Memory B cell (primary cell): Measurements from ENCODE around the gene TINAGL1.

Experiments
- ATAC-seq: fragments of 150-1000 bp; cut with Tn5 transposase; 2 replicates; pipeline ENCODE4 v1.10.0; 2021; ENCODE audit warnings: low read depth, mild to moderate bottlenecking, moderate library complexity
- DNase-seq, 2 donors: peaks; one replicate each; pipeline ENCODE4 v3.0.0; 2022; ENCODE audit warnings: low spot score in 2 of 2
- H3K27ac Mint-ChIP-seq: one replicate; pipeline ENCODE4 v1.8.0; 2022; ENCODE audit warnings: mild to moderate bottlenecking, moderate library complexity, mixed read lengths
- H3K27me3 Mint-ChIP-seq: one replicate; pipeline ENCODE4 v1.8.0; 2022; ENCODE audit warnings: mixed read lengths
- H3K36me3 Mint-ChIP-seq: one replicate; pipeline ENCODE4 v1.8.0; 2022; ENCODE audit warnings: mild to moderate bottlenecking, mixed read lengths
- H3K4me1 Mint-ChIP-seq: one replicate; pipeline ENCODE4 v1.8.0; 2022; ENCODE audit warnings: mixed read lengths
- H3K4me3 Mint-ChIP-seq: one replicate; pipeline ENCODE4 v1.8.0; 2022; ENCODE audit warnings: mild to moderate bottlenecking, moderate library complexity, mixed read lengths
- H3K9me3 Mint-ChIP-seq: one replicate; pipeline ENCODE4 v1.8.0; 2022; ENCODE audit warnings: mixed read lengths

The TINAGL1 gene, protein sequence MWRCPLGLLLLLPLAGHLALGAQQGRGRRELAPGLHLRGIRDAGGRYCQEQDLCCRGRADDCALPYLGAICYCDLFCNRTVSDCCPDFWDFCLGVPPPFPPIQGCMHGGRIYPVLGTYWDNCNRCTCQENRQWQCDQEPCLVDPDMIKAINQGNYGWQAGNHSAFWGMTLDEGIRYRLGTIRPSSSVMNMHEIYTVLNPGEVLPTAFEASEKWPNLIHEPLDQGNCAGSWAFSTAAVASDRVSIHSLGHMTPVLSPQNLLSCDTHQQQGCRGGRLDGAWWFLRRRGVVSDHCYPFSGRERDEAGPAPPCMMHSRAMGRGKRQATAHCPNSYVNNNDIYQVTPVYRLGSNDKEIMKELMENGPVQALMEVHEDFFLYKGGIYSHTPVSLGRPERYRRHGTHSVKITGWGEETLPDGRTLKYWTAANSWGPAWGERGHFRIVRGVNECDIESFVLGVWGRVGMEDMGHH

DNA sequence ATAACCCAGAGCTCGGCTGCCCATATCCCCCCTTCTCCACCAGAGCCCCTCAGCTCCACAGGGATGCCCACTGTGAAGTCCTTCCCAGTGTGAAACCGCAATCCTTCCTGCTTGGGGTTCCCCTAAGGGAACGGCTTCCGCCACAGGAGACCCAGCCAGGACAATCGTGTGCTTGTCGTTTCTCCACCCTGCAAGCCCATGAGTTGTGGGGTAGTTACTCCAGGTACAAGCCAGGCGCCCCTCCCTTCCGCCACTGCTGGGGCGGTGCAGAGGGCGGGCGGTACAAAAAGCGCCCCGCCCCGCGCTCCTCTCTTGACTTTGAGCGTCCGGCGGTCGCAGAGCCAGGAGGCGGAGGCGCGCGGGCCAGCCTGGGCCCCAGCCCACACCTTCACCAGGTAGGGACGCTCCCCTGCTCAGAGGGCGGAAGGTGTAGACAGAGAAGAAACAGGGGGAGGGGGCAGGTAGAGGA is at the start of gene TINAGL1:
TSS of gene TINAGL1 (plus strand) at position 315 of the 469 bp plus-strand sequence. CDS start 634 bp downstream, outside the sequence.
- Mint-ChIP-seq H3K9me3 (no peaks in the 10 kb centered on the region), H3K4me1 (peaks cover under 1% of the 10 kb centered on the region), H3K4me3 (no peak within 1 kb of the TSS), H3K27me3 (peaks cover 22% of the 10 kb centered on the region), H3K27ac (no peak within 1 kb of the TSS), H3K36me3 (no peaks in the 10 kb centered on the region)
- peak; percentile 26 for ATAC-seq
- no peak for DNase-seq

DNA sequence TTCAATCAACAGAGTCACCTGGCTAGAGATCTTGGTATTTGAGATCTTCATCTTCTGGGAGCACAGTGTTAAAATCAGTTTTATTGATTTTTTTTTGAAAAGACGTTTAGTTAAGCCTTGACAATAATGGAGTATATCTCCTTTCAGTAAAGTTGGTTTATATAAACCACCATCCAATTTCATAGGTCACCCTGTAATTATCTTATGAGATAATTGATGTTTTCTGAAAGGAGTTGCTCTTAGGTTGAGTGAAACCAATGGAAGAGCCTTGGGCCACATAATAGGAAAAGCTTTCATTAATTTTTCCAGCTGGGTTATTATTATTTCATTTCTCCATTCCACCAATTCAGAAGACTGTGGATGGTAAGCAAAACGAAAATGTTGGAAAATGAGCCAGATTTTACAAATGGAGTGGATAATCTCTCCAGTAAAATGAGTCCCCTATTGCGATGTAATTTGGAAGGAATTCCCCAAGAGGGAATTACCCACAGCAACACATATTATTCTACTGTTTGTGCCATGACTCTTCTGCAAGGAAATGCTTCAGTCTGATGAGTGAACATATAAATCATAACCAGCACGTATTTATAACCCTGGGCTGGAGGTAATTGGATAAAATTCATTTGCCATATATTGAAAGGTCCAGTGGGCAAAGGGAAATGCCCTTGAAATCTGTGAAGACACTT is 46.2 kb upstream of the TINAGL1 start:
- H3K9me3 Mint-ChIP-seq: no peaks in the 10 kb centered on the region
- no peaks in the 10 kb centered on the region for H3K36me3 Mint-ChIP-seq
- no peaks in the 10 kb centered on the region for H3K4me1 Mint-ChIP-seq
- no peak for ATAC-seq
- no peak overlapping the region for H3K27ac Mint-ChIP-seq
- no peak overlapping the region for H3K4me3 Mint-ChIP-seq
- H3K27me3 Mint-ChIP-seq: peaks cover under 1% of the 10 kb centered on the region
- no peak for DNase-seq

DNA sequence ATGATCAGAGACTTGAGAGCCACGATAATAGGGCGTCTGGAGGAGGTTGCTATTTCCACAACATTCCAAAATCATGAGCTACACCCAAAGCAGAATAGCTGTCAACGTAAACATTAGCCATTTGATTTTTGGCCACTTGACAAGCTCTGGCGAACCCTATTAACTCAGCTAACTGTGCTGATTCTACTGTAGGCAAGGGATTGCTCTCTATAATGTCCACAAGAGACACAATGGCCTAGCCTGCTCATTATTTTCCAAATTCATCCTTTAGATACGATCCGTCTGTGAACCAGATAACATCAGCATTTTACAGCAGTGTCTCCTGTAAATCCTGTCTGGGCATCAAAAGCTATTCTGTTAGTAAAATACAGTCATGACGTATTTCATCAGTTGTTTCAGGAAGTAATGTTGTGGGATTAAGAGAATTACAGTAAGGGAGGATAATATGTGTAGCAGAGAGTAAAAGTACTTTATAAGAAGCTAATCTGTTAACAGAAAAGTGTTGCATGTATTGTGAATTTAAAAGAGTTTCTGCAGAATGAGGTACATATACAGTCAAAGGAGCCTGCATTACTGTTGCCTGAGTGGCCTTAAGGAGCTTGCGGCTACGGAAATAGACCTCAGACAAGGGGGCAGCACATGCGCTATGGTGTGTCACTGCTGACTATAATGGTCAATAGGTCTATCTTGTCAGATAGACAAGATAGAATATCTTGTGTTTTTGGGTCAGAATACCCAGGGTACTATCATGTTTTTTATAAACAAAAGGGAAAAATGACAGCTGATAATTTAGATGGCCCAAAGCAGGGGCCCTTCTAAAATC is 44.9 kb upstream of the TINAGL1 start:
- DNase-seq: no peak
- ATAC-seq: no peak
- Mint-ChIP-seq H3K36me3 (no peaks in the 10 kb centered on the region), H3K27ac (no peak overlapping the region), H3K27me3 (peaks cover 7% of the 10 kb centered on the region), H3K9me3 (no peaks in the 10 kb centered on the region), H3K4me3 (no peak overlapping the region), H3K4me1 (no peaks in the 10 kb centered on the region)

DNA sequence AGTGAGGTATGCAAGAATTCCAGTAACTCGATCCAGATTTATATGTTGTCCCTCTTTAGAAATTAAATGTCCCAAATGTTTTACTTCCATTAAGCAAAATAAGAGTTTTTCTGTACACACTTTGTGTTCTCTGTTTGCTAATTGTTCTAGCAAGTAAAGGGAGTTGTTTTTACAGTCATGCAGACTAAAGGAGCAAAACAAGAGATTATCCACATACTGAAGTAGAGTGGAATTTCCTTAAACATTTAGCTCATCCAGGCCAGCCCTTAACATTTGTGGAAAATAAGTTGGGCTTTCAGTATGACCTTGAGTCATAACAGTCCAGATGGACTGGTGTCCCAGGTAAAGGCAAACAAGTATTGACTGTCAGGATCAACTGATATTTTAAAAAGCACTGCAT is 44.1 kb upstream of the TINAGL1 start:
- DNase-seq: no peak
- H3K4me3 Mint-ChIP-seq: no peak overlapping the region
- no peaks in the 10 kb centered on the region for H3K9me3 Mint-ChIP-seq
- H3K27me3 Mint-ChIP-seq: peaks cover 7% of the 10 kb centered on the region
- H3K27ac Mint-ChIP-seq: no peak overlapping the region
- no peak for ATAC-seq
- no peaks in the 10 kb centered on the region for H3K4me1 Mint-ChIP-seq
- no peaks in the 10 kb centered on the region for H3K36me3 Mint-ChIP-seq

DNA sequence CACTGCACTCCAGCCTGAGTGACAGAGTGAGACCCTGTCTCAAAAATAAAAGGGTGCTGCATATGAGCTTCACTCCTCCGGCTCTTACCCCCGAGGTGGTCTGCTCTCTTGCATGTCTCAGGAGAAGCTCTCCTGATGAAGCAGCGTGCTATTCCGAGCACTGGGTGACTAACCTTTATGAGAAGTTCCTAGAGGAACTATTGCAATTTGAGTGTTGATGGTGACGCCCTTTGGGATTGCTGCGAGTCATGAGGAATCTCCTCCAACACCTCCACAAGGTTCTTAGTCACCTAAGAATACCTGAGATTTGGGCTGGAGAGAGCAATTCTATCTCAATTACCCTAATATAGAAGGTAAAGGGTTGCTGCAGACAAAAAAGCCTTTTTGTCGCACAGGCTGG is 40.8 kb upstream of the TINAGL1 start:
- DNase-seq: no peak
- Mint-ChIP-seq H3K27me3 (peaks cover 10% of the 10 kb centered on the region), H3K4me1 (no peaks in the 10 kb centered on the region), H3K4me3 (no peak overlapping the region), H3K27ac (no peak overlapping the region), H3K9me3 (no peaks in the 10 kb centered on the region), H3K36me3 (no peaks in the 10 kb centered on the region)
- no peak for ATAC-seq

DNA sequence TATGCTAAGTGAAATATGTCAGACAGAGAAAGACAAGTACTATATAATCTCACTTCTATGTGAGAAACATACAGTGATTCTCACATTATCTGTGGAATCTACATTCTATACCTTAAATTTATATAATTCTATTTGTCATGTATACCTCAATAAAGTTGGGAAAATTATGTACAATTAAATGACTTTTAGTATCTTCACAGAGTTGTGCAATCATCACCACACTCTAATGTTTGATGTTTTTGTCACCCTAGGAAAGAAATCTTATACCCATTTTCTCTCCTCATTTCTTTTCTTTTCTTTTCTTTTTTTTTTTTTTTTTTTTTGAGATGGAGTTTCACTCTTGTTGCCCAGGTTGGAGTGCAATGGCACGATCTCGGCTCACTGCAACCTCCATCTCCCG is 37.0 kb upstream of the TINAGL1 start:
- no peak for DNase-seq
- no peak overlapping the region for H3K4me3 Mint-ChIP-seq

DNA sequence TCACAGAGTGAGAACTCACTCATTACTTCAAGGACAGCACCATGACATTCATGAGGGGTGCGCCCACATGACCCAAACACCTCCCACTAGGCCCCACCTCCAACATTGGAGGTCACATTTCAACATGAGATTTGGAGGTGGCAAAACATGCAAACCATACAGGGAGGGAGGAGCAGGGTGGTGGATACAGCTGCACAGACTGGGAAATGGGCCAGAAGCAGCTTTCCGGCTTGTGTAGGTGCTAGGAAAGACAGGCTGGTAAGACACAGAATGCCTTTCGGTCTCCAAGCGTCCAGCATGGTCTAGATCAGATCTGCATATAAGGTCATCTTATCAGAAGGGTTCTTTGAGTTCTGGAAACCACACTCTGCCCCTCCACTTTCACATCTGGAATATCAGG is 35.1 kb upstream of the TINAGL1 start:
- peaks cover 3% of the 10 kb centered on the region for H3K9me3 Mint-ChIP-seq
- no peak overlapping the region for H3K4me3 Mint-ChIP-seq
- H3K36me3 Mint-ChIP-seq: no peaks in the 10 kb centered on the region
- peaks cover 7% of the 10 kb centered on the region for H3K27me3 Mint-ChIP-seq
- DNase-seq (no peak), ATAC-seq (no peak)
- no peak overlapping the region for H3K27ac Mint-ChIP-seq
- no peaks in the 10 kb centered on the region for H3K4me1 Mint-ChIP-seq

More for the DNA sequence above, 37.0 kb upstream of the TINAGL1 start:
- peaks cover 14% of the 10 kb centered on the region for H3K27me3 Mint-ChIP-seq
- no peak for ATAC-seq
- no peaks in the 10 kb centered on the region for H3K36me3 Mint-ChIP-seq
- H3K4me1 Mint-ChIP-seq: no peaks in the 10 kb centered on the region
- no peak overlapping the region for H3K27ac Mint-ChIP-seq
- H3K9me3 Mint-ChIP-seq: peaks cover 3% of the 10 kb centered on the region

DNA sequence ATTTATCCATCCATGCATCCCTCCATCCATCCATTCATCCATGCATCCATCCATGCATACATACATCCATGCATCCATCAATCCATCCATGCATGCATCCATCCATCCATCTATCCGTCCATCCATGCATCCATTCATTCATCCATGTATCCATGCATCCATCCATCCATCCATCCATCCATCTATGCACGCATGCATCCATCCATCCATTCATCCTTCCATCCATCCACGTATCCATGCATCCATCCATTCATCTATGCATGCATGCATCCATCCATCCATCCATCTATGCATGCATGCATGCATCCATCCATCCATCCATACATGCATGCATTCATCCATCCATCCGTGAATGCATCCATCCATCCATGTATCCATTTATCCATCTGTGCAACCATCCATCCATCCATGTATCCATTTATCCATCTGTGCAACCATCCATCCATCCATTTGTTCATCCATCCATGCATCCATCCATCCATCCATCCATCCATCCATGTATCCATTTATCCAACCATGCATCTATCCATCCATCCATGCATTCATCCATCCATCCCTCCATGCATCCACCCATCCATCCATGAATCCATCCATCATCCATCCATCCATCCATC is 30.3 kb upstream of the TINAGL1 start:
- Mint-ChIP-seq H3K4me1 (peaks cover 10% of the 10 kb centered on the region), H3K36me3 (no peaks in the 10 kb centered on the region), H3K27me3 (peaks cover 8% of the 10 kb centered on the region), H3K9me3 (peaks cover 3% of the 10 kb centered on the region), H3K4me3 (no peak overlapping the region), H3K27ac (no peak overlapping the region)
- ATAC-seq: no peak
- DNase-seq: no peak

DNA sequence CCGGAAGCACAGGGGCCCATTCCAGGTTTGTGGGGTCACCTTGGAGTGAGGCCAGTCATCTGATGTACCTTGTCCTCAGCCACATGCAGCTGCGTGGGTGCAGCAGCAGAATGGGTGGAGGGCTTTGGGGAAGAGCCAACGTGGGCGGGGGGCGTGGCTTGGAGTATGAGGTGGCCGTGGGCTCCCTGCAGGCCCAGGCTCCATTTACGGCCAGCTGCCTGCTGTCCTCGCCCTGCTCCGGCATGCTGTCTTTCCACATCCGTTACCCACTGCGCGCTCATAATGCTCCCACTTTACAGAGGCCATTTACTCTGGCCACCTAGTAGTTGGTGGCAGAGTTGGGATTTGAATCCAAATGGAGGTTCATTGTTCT is 27.8 kb upstream of the TINAGL1 start:
- Mint-ChIP-seq H3K4me1 (peaks cover 10% of the 10 kb centered on the region), H3K9me3 (no peaks in the 10 kb centered on the region), H3K27ac (no peak overlapping the region), H3K36me3 (no peaks in the 10 kb centered on the region), H3K27me3 (peaks cover 8% of the 10 kb centered on the region), H3K4me3 (no peak overlapping the region)
- no peak for DNase-seq
- peak; percentile 16 for ATAC-seq

DNA sequence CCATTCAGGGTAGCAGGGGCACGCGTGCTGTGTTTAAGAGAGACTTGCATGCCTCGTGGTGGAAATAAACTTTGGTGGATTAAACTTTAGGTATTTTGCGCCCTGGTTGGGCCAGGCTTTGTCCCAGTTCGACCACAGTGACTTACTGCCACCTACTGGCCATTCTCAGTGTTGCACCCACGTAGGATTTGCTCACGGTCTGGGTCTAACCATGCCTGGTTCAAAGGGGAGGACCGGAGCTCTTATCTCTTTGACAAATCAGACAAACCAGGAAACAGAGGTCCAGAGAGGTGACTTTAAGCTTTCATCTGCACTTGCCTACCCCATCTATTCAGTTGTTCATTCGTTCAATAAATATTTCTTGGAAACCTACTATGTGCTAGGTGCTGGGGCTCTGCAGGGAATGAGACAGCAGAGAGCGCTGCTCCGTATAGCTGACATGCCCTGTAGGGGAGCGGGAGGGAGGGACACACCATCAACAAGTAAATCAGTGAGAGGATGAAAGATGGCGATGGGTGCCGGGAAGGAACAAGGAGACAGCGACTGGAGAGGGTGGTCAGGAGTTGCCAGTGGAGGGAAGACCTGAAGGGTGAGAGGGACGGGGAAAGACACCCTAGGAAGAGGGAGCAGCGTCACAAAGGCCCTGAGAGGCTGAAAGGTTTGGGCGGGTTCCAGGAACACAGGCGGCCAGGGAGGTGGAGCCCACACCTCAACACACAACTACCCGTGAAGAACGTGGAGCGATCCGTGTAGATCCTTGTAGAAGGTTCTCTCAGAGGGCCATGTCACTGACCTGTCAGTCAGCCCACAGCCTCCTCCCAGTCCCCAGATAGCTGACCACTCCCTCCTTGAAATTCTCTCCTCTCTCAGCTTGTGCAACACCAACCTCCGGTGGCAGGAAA is 27.2 kb upstream of the TINAGL1 start:
- DNase-seq: peak; percentile 90 to 98
- peaks cover 10% of the 10 kb centered on the region for H3K27me3 Mint-ChIP-seq
- H3K4me3 Mint-ChIP-seq: peak overlapping the region; percentile 35
- peak; percentile 95 for ATAC-seq
- H3K36me3 Mint-ChIP-seq: no peaks in the 10 kb centered on the region
- peaks cover 10% of the 10 kb centered on the region for H3K4me1 Mint-ChIP-seq
- H3K27ac Mint-ChIP-seq: no peak overlapping the region
- no peaks in the 10 kb centered on the region for H3K9me3 Mint-ChIP-seq

DNA sequence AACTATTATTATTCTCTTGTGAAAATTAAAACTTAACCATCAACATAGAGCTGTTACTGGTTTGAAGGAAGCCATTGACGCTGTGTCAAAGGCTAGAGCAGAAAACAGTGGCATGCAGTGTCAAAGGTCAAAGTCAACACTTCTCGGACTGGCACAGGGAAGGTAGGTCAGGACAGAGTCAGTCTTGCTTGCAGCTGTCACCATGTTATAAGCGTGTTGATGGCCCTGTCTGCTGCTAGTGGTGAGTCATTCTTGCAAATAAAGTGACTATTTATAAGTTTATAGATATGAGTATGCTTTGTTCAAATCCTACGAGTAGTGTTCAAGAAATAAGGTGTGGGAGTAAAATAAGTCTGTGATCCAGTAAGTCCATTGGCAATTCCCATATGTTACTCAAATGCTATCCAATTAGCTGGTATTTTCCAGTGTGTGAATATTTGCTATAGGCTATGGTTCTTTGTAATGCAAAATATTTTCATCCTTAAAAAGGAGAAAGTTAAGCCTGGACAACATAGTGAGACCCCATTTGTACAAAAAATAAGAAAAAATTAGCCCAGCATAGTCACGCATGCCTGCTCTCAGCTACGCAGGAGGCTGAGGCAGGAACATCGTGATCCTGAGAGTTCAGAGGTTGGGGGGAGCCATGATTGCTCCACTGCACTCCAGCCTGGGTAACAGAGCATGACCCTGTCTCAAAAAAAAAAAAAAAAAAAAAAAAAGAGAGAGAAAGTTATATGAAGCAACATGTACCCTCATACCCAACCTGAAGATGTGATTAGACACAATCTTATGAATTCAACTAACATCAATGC is 26.3 kb upstream of the TINAGL1 start:
- Mint-ChIP-seq H3K27ac (no peak overlapping the region), H3K4me3 (no peak overlapping the region), H3K27me3 (peaks cover 10% of the 10 kb centered on the region), H3K36me3 (no peaks in the 10 kb centered on the region), H3K9me3 (no peaks in the 10 kb centered on the region), H3K4me1 (peaks cover 10% of the 10 kb centered on the region)
- ATAC-seq: no peak
- no peak for DNase-seq

DNA sequence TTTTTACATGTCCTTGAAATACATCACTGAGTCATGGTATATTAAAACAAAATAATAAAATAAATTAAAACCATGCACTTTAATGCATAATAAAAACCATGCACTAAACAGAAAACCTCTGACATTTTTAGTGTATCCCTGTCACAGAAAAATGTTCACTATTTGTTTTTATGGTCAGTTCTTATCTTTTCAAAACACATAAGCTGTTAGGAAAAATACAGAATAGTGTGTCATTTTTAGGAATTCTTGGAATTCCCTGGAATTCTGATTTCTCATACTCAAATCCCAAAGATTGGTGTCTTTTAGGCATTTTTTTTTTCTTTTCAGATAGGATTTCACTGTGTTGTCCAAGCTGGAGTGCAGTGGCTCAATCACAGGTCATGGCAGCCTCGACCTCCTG is 25.1 kb upstream of the TINAGL1 start:
- no peaks in the 10 kb centered on the region for H3K36me3 Mint-ChIP-seq
- H3K4me1 Mint-ChIP-seq: peaks cover 10% of the 10 kb centered on the region
- DNase-seq (no peak), ATAC-seq (no peak)
- H3K27ac Mint-ChIP-seq: no peak overlapping the region
- H3K4me3 Mint-ChIP-seq: no peak overlapping the region
- peaks cover 10% of the 10 kb centered on the region for H3K27me3 Mint-ChIP-seq
- H3K9me3 Mint-ChIP-seq: no peaks in the 10 kb centered on the region
